ENCODE data around the gene CLCN2.

CLCN2 gene

DNA sequence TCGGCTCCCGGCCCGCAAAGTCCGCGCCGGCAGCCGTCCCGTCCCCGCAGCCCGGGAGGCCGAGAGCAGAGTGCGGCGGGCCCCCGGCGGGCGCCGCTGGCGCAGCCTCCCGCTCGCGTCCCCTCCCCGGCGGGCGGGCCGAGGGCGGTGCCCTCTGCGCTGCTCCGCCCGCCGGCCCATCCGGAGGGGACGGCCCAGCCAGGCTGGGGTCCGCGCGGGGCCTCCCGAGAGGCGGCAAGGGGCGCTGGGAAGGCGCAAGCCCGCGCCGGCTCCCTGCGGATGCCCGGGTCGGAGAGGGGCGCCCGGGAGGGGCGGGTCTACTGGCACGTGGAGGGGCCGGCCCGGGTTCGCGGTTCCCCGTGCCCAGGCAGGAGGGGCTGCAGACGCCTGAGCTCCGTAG, at the start of gene CLCN2, which contains the start of gene POLR2H:
CLCN2 (minus strand) TSS at position 74 of the 400 bp plus-strand sequence. CDS start 126 bp downstream, outside the sequence.
POLR2H (plus strand) TSS at position 179 of the 400 bp plus-strand sequence. CDS start 1,783 bp downstream, outside the sequence.
- TF ChIP-seq, protein P1, sequence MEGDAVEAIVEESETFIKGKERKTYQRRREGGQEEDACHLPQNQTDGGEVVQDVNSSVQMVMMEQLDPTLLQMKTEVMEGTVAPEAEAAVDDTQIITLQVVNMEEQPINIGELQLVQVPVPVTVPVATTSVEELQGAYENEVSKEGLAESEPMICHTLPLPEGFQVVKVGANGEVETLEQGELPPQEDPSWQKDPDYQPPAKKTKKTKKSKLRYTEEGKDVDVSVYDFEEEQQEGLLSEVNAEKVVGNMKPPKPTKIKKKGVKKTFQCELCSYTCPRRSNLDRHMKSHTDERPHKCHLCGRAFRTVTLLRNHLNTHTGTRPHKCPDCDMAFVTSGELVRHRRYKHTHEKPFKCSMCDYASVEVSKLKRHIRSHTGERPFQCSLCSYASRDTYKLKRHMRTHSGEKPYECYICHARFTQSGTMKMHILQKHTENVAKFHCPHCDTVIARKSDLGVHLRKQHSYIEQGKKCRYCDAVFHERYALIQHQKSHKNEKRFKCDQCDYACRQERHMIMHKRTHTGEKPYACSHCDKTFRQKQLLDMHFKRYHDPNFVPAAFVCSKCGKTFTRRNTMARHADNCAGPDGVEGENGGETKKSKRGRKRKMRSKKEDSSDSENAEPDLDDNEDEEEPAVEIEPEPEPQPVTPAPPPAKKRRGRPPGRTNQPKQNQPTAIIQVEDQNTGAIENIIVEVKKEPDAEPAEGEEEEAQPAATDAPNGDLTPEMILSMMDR (conservative IDR thresholded peaks at IDR 0.05; ENCODE audit: low read depth, low read length), result no peak
- Histone ChIP-seq H3K27me3 (ENCODE audit: insufficient read depth, low read depth) (no peaks in the 10 kb centered on the region), H3K27ac (peak within 1 kb of the TSS; percentile 74), H3K9ac (peak within 1 kb of the TSS; percentile 60), H3K36me3 (ENCODE audit: insufficient read depth) (peaks cover 5% of the 10 kb centered on the region; the same call in 1 of the 2 replicates), H3K79me2 (ENCODE audit: insufficient read depth, low read depth) (peaks cover 19% of the 10 kb centered on the region), H3K4me1 (ENCODE audit: low read depth, poor library complexity, severe bottlenecking) (peaks cover 14% of the 10 kb centered on the region), H2AFZ (ENCODE audit: low read depth) (peak within 1 kb of the TSS; percentile 45), H3K4me3 (IDR thresholded peaks at IDR 0.05; ENCODE audit: insufficient read depth, low read depth, low read length) (no peak within 1 kb of the TSS), H4K20me1 (ENCODE audit: insufficient read depth) (no peaks in the 10 kb centered on the region), H3K4me2 (peak within 1 kb of the TSS; percentile 85)

DNA sequence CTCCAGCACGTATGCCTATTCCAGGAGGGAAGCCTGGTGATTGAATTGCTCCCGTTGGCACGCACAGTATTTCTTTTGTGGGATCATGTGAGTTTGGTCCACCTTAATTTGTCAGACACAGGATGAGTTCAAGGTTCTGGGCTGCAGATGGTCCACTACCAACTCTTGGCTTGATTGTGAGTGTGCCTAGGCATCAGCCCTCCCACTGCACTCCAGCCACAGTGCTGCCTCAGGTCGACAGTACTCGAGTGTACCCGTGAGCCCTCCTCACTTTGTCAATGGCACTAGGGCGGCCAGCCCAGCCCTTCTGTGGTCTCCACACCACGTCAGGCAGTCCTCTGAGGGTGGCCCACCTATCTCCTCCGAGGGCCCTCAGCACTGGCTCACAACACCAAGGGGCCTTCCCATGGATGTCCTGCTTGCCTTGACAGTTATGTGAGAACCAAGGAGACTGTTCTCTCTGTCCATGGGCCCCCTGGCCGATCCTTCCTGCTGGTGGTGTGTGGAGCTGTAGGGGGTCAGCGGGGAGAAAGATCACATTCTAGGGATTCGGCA, 48.6 kb upstream of the CLCN2 start:
- H3K27me3 ChIP-seq (ENCODE audit: insufficient read depth, low read depth), result no peaks in the 10 kb centered on the region
- H3K36me3 ChIP-seq (ENCODE audit: insufficient read depth), result no peaks in the 10 kb centered on the region
- TF ChIP-seq, protein P1 (conservative IDR thresholded peaks at IDR 0.05; ENCODE audit: low read depth, low read length), result no peak
- H3K4me3 ChIP-seq (IDR thresholded peaks at IDR 0.05; ENCODE audit: insufficient read depth, low read depth, low read length), result no peak overlapping the region
- H4K20me1 ChIP-seq (ENCODE audit: insufficient read depth), result no peaks in the 10 kb centered on the region
- H3K79me2 ChIP-seq (ENCODE audit: insufficient read depth, low read depth), result no peaks in the 10 kb centered on the region
- no peaks in the 10 kb centered on the region for H3K4me1 ChIP-seq (ENCODE audit: low read depth, poor library complexity, severe bottlenecking)
- no peak overlapping the region for H3K9ac ChIP-seq
- no peak overlapping the region for H3K27ac ChIP-seq
- no peak overlapping the region for H3K4me2 ChIP-seq
- H2AFZ ChIP-seq (ENCODE audit: low read depth), result no peak overlapping the region

DNA sequence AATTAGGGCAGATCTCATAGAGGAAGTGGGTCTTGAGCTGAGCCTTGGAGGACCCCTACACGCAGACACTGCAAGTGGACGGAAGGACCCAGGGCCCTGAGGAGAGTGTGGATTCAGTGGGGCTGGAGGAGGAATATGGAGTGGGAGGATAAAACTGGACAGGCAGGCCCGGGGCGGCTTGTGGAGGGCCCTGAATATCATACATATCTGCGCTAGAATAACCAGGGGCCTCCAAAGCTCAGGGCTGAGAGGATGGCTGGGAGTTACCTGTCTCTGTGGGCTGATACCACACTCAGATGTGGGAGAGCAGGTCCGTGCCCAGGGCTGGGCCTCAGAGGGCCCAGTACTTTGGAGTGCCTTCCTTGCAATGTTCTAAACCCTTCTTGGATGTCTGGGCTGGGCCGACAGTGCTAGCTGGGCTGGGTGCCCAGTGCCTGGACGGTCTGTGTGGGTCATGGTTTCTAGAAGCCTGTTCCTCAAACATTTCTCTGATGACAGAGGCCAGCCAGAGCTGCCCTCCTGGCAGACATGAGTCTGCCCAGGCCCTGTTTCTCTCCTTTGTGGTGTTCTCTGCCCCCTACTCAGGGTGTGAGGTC, 48.0 kb upstream of the CLCN2 start:
- Histone ChIP-seq H3K4me3 (IDR thresholded peaks at IDR 0.05; ENCODE audit: insufficient read depth, low read depth, low read length) (no peak overlapping the region), H3K4me1 (ENCODE audit: low read depth, poor library complexity, severe bottlenecking) (no peaks in the 10 kb centered on the region), H3K4me2 (no peak overlapping the region), H4K20me1 (ENCODE audit: insufficient read depth) (no peaks in the 10 kb centered on the region), H3K9ac (no peak overlapping the region), H2AFZ (ENCODE audit: low read depth) (no peak overlapping the region), H3K27me3 (ENCODE audit: insufficient read depth, low read depth) (no peaks in the 10 kb centered on the region), H3K79me2 (ENCODE audit: insufficient read depth, low read depth) (no peaks in the 10 kb centered on the region), H3K36me3 (ENCODE audit: insufficient read depth) (no peaks in the 10 kb centered on the region), H3K27ac (no peak overlapping the region)
- TF ChIP-seq, protein P1 (conservative IDR thresholded peaks at IDR 0.05; ENCODE audit: low read depth, low read length), result no peak

DNA sequence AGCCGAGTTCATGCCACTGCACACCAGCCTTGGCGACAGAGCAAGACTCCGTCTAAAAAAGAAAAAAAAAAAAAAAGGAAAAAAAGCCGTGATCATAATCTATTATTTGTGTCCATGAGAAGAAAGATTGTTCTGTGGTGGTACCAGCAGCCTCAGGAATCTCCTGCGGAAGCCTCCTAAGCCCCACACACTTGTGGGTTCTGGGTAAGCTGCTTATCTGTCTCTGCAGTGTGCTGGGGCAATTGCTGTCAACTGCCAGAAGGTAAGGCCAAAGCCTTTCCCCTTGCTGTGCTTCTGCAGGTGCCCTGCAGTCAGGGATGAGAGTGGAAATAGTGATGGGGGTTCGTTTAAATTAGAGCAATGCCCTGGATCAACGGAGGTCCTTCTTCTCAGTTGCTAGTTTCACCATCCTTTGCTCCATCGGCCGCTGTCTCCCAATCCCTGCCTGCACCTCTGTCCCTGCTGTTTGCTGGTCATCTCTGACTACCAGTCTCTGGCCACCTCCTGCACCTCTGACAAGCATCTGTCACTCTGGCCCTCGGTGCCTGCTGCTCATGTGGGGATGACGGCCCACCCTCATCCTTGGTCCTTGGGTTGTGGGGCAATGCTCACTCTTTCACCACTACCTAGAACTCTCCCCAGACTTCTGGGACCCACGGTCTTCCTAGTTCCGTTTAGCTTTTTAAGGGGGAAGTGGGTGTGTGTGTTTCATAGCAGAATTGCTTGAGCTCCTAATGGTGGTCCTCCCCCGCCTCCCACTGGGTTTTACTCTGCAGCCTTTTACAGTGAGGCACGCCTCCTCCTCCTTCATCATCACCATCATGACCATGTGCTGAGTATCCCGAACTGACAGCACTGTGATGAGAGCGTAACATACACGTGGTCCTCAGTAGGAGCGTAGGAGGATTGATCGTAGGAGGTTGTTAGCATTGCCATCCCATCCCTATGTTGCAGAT, 43.9 kb upstream of the CLCN2 start:
- Histone ChIP-seq H3K36me3 (ENCODE audit: insufficient read depth) (no peaks in the 10 kb centered on the region), H3K4me2 (no peak overlapping the region), H3K4me1 (ENCODE audit: low read depth, poor library complexity, severe bottlenecking) (no peaks in the 10 kb centered on the region), H3K4me3 (IDR thresholded peaks at IDR 0.05; ENCODE audit: insufficient read depth, low read depth, low read length) (no peak overlapping the region), H3K79me2 (ENCODE audit: insufficient read depth, low read depth) (no peaks in the 10 kb centered on the region), H4K20me1 (ENCODE audit: insufficient read depth) (no peaks in the 10 kb centered on the region), H3K27me3 (ENCODE audit: insufficient read depth, low read depth) (no peaks in the 10 kb centered on the region), H3K27ac (no peak overlapping the region), H2AFZ (ENCODE audit: low read depth) (no peak overlapping the region), H3K9ac (no peak overlapping the region)
- TF ChIP-seq, protein P1 (conservative IDR thresholded peaks at IDR 0.05; ENCODE audit: low read depth, low read length), result no peak
